MM.1S (cell line): ENCODE data around the gene SMIM35.

Source experiments
- DNase-seq: peaks from one replicate; pipeline ENCODE4 v3.0.0-alpha.2; 2015
- H2AFZ ChIP-seq: fragments of 300-600 bp; sonication (generic); 2 replicates; pipeline ENCODE4 v1.6.0; 2016; ENCODE audit warnings: antibody characterized with exemption, low read length
- H3F3A ChIP-seq: fragments of 300-600 bp; sonication (generic); 2 replicates; pipeline ENCODE4 v1.6.1; 2016; ENCODE audit warnings: mild to moderate bottlenecking, antibody characterized with exemption, low read length, moderate library complexity, mixed read lengths; ENCODE audit not compliant: insufficient read depth
- H3K27ac ChIP-seq: fragments of 300-600 bp; sonication (generic); 2 replicates; pipeline ENCODE4 v1.5.1; 2016; ENCODE audit warnings: mild to moderate bottlenecking, low read length
- H3K27me3 ChIP-seq: fragments of 300-600 bp; sonication (generic); replicated peaks from 2 replicates; pipeline ENCODE4 v1.6.0; 2016; ENCODE audit warnings: low read length; ENCODE audit not compliant: insufficient read depth
- H3K36me3 ChIP-seq: fragments of 300-600 bp; sonication (generic); replicated peaks from 2 replicates; pipeline ENCODE4 v1.6.1; 2016; ENCODE audit warnings: mild to moderate bottlenecking, low read length, mixed read lengths; ENCODE audit not compliant: insufficient read depth
- H3K4me1 ChIP-seq: fragments of 300-600 bp; sonication (generic); 2 replicates; pipeline ENCODE4 v1.6.1; 2016; ENCODE audit warnings: low read length, mixed read lengths
- H3K4me2 ChIP-seq: fragments of 300-600 bp; sonication (generic); 2 replicates; pipeline ENCODE4 v1.6.0; 2016; ENCODE audit warnings: low read depth, low read length
- H3K4me3 ChIP-seq: fragments of 300-600 bp; sonication (generic); 2 replicates; pipeline ENCODE4 v1.5.1; 2016; ENCODE audit warnings: low read length, mixed read lengths
- H3K79me2 ChIP-seq: fragments of 300-600 bp; sonication (generic); 2 replicates; pipeline ENCODE4 v1.6.1; 2016; ENCODE audit warnings: mixed run types, low read length, mixed read lengths
- H3K9ac ChIP-seq: fragments of 300-600 bp; sonication (generic); 2 replicates; pipeline ENCODE4 v1.6.1; 2016; ENCODE audit warnings: low read length, mixed read lengths
- H3K9me2 ChIP-seq: fragments of 300-600 bp; sonication (generic); replicated peaks from 2 replicates; pipeline ENCODE4 v1.6.1; 2016; ENCODE audit warnings: mild to moderate bottlenecking, low read length, mixed read lengths; ENCODE audit not compliant: insufficient read depth
- H3K9me3 ChIP-seq: fragments of 300-600 bp; sonication (generic); replicated peaks from 2 replicates; pipeline ENCODE4 v1.6.1; 2016; ENCODE audit warnings: mild to moderate bottlenecking, low read length, mixed read lengths; ENCODE audit not compliant: insufficient read depth
- H4K20me1 ChIP-seq: fragments of 300-600 bp; sonication (generic); 2 replicates; pipeline ENCODE4 v1.6.1; 2016; ENCODE audit warnings: mild to moderate bottlenecking, low read length, moderate library complexity, mixed read lengths; ENCODE audit not compliant: insufficient read depth
- CTCF ChIP-seq: fragments of 300-600 bp; sonication (generic); IDR thresholded peaks from 2 replicates; pipeline ENCODE4 v1.5.1; 2016; ENCODE audit warnings: antibody characterized with exemption, low read length, mixed read lengths
- EZH2 ChIP-seq: fragments of 300-600 bp; sonication (generic); optimal IDR thresholded peaks from 2 replicates; pipeline ENCODE3; 2017; ENCODE audit warnings: low read depth, mild to moderate bottlenecking, antibody characterized with exemption, low read length, mixed read lengths
- EZH2phosphoT487 ChIP-seq: fragments of 300-600 bp; sonication (generic); IDR thresholded peaks from 2 replicates; pipeline ENCODE4 v1.6.1; 2018; ENCODE audit warnings: antibody characterized with exemption, low read length

Gene SMIM35

GRCh38 chr11:118087931-118088330 lies 1.2 kb upstream of the SMIM35 start:
- TF ChIP-seq EZH2phosphoT487 (no peak), CTCF (no peak), EZH2 (no peak)
- Histone ChIP-seq H3K9ac (no peak overlapping the region), H3K4me3 (no peak overlapping the region), H3F3A (peaks cover 7% of the 10 kb centered on the region; the same call in 1 of the 2 replicates), H3K79me2 (no peaks in the 10 kb centered on the region), H3K9me3 (no peaks in the 10 kb centered on the region), H3K4me2 (no peak overlapping the region), H3K9me2 (no peaks in the 10 kb centered on the region), H2AFZ (no peak overlapping the region), H3K27me3 (no peaks in the 10 kb centered on the region), H3K36me3 (no peaks in the 10 kb centered on the region), H4K20me1 (no peaks in the 10 kb centered on the region), H3K27ac (no peak overlapping the region), H3K4me1 (peaks cover 24% of the 10 kb centered on the region)
- no peak for DNase-seq

DNA sequence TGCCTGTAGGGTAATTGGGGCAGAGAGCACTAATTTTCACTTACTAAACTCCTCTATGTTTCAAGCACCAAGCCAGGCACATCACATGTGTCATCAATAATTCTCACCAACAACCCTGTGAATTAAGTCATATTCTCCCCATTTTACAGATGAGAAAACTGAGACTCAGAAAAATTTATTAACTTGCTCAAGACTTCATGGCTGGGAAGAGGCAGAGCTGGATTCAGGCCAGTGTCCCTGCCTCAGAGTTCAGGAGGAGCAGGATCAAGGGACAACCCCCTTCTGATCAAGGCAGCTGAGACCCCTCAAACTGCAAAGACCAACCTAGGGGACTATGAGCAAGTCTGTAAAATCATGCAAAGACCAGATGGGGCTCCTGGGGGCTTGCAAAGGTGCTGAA lies 2.1 kb downstream of the SMIM35 start:
- TF ChIP-seq EZH2 (no peak), EZH2phosphoT487 (no peak), CTCF (no peak)
- no peaks in the 10 kb centered on the region for H3K9me3 ChIP-seq
- H3K27ac ChIP-seq, result peak overlapping the region; percentile 15; the same call in 1 of the 2 replicates
- no peaks in the 10 kb centered on the region for H4K20me1 ChIP-seq
- H3K4me2 ChIP-seq, result peak overlapping the region; percentile 53; the same call in 1 of the 2 replicates
- no peaks in the 10 kb centered on the region for H3K27me3 ChIP-seq
- no peak overlapping the region for H3K4me3 ChIP-seq
- 0 out of 2 replicates have a peak overlapping the region, but pooled peaks have one; percentile 21 for H2AFZ ChIP-seq
- H3K79me2 ChIP-seq, result no peaks in the 10 kb centered on the region
- peaks cover 25% of the 10 kb centered on the region for H3K4me1 ChIP-seq
- no peak overlapping the region for H3K9ac ChIP-seq
- no peaks in the 10 kb centered on the region for H3K36me3 ChIP-seq
- DNase-seq, result no peak
- no peaks in the 10 kb centered on the region for H3K9me2 ChIP-seq
- peaks cover 7% of the 10 kb centered on the region; the same call in 1 of the 2 replicates for H3F3A ChIP-seq

DNA sequence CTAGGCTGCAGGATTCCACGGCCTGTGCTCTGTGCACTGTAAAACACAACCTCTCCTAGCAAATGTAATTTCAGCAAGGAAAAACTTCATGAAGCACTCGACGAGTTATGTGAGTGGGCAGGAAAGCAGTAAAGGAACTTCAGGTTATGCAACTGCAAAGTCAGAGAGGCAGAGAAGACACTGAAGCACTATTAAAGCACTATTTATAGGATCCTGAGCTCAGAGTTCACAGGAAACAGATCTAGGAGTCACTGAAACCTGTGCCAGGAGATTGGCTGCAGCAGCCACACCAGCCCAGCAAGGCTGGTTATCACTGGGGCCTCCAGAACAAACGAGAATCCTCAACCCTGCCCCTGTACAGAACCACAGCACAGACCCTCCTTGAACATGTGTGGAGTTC lies 2.5 kb downstream of the SMIM35 start:
- DNase-seq, result peak; percentile 60
- Histone ChIP-seq H3K36me3 (no peaks in the 10 kb centered on the region), H3K4me2 (peak overlapping the region; percentile 53), H3K4me1 (peaks cover 25% of the 10 kb centered on the region), H2AFZ (peak overlapping the region; percentile 21), H3K27ac (peak overlapping the region; percentile 15; the same call in 1 of the 2 replicates), H3F3A (peaks cover 7% of the 10 kb centered on the region; the same call in 1 of the 2 replicates), H3K9me3 (no peaks in the 10 kb centered on the region), H3K79me2 (no peaks in the 10 kb centered on the region), H3K4me3 (no peak overlapping the region), H3K27me3 (no peaks in the 10 kb centered on the region), H4K20me1 (no peaks in the 10 kb centered on the region), H3K9me2 (no peaks in the 10 kb centered on the region), H3K9ac (no peak overlapping the region)
- TF ChIP-seq CTCF (no peak), EZH2 (no peak), EZH2phosphoT487 (no peak)
